Suppressor macrophage (primary cell): ENCODE measurements around the gene NR2F1-AS1.

Experiments used
- DNase-seq, 4 experiments: peaks; one replicate each; pipeline ENCODE4 v3.0.0-alpha.2; 2020 to 2022

The NR2F1-AS1 gene

GRCh38 chr5:93589152-93589828 lies 8.3 kb upstream of the NR2F1-AS1 start:
- DNase-seq = no peak

- no peak for DNase-seq
Measured at GRCh38 chr5:93588352-93589151, 7.5 kb upstream of the NR2F1-AS1 start.

- no peak for DNase-seq
Measured at GRCh38 chr5:93587597-93588351, 6.8 kb upstream of the NR2F1-AS1 start.

GRCh38 chr5:93586736-93587596 lies 5.9 kb upstream of the NR2F1-AS1 start:
- no peak for DNase-seq

GRCh38 chr5:93585767-93586385 lies 4.9 kb upstream of the NR2F1-AS1 start:
- DNase-seq = no peak

- peak in 3 of 4 experiments; percentile 24 to 38 (median 29) for DNase-seq
Measured at GRCh38 chr5:93585041-93585766, 4.2 kb upstream of the NR2F1-AS1 start.

- peak in 2 of 4 experiments; percentile 35 to 49 for DNase-seq
Measured at GRCh38 chr5:93584596-93585040, 3.6 kb upstream of the NR2F1-AS1 start.

- peak; percentile 28 to 79 (median 60) for DNase-seq
Measured at GRCh38 chr5:93583768-93584595, 3.0 kb upstream of the NR2F1-AS1 start.

- DNase-seq = no peak
Measured at GRCh38 chr5:93583439-93583767, 2.4 kb upstream of the NR2F1-AS1 start.

- peak in 1 of 4 experiments; percentile 24 for DNase-seq
Measured at GRCh38 chr5:93582677-93583438, 1.8 kb upstream of the NR2F1-AS1 start, which contains the start of gene NR2F1. Gene NR2F1, plus strand, starts transcription at chr5:93583222. Its CDS starts 1,802 bp downstream, at chr5:93585024.

- DNase-seq = no peak
Measured at GRCh38 chr5:93582167-93582462, 1.1 kb upstream of the NR2F1-AS1 start.

GRCh38 chr5:93580063-93580926 lies 724 bp downstream of the NR2F1-AS1 start:
- peak in 2 of 4 experiments; percentile 36 to 49 for DNase-seq

GRCh38 chr5:93579692-93580062 lies 1.3 kb downstream of the NR2F1-AS1 start:
- peak in 2 of 4 experiments; percentile 28 to 29 for DNase-seq

- peak in 3 of 4 experiments; percentile 30 to 35 (median 32) for DNase-seq
Measured at GRCh38 chr5:93578813-93579691, 2.0 kb downstream of the NR2F1-AS1 start.

- DNase-seq = no peak
Measured at GRCh38 chr5:93577854-93578812, 2.9 kb downstream of the NR2F1-AS1 start.
